Measurements from ENCODE around the gene RERE.
"Not testable (repeated sequence)": the region's sequence is repeated elsewhere in the genome, so short reads cannot be mapped to it uniquely, and the experiment has no call there.

RERE gene

GRCh38 chr1:8813016-8813763, 4.2 kb downstream of the RERE start:
- DNase-seq (ENCODE audit: low read depth) = no peak
- no peak overlapping the region for H3K4me3 ChIP-seq (ENCODE audit: low read depth, low read length)

- no peak overlapping the region for H3K4me3 ChIP-seq (ENCODE audit: low read depth, low read length)
- no peak for DNase-seq (ENCODE audit: low read depth)
Measured at GRCh38 chr1:8812081-8812480, 5.4 kb downstream of the RERE start.

GRCh38 chr1:8810987-8811386, 6.5 kb downstream of the RERE start:
- no peak for DNase-seq (ENCODE audit: low read depth)
- no peak overlapping the region for H3K4me3 ChIP-seq (ENCODE audit: low read depth, low read length)

- DNase-seq (ENCODE audit: low read depth) = no peak
- H3K4me3 ChIP-seq (ENCODE audit: low read depth, low read length) = no peak overlapping the region
Measured at GRCh38 chr1:8809342-8809736, 8.1 kb downstream of the RERE start.

GRCh38 chr1:8807004-8807403, 10.4 kb downstream of the RERE start:
- no peak overlapping the region for H3K4me3 ChIP-seq (ENCODE audit: low read depth, low read length)
- no peak for DNase-seq (ENCODE audit: low read depth)

- H3K4me3 ChIP-seq (ENCODE audit: low read depth, low read length) = no peak overlapping the region
- DNase-seq (ENCODE audit: low read depth) = no peak
Measured at GRCh38 chr1:8800416-8800815, 17.0 kb downstream of the RERE start.

GRCh38 chr1:8797216-8797615, 20.2 kb downstream of the RERE start:
- H3K4me3 ChIP-seq (ENCODE audit: low read depth, low read length) = no peak overlapping the region
- no peak for DNase-seq (ENCODE audit: low read depth)

- DNase-seq (ENCODE audit: low read depth) = no peak
- H3K4me3 ChIP-seq (ENCODE audit: low read depth, low read length) = no peak overlapping the region
Measured at GRCh38 chr1:8796812-8797211, 20.6 kb downstream of the RERE start.

- no peak for DNase-seq (ENCODE audit: low read depth)
- H3K4me3 ChIP-seq (ENCODE audit: low read depth, low read length) = no peak overlapping the region
Measured at GRCh38 chr1:8794605-8795004, 22.8 kb downstream of the RERE start.

GRCh38 chr1:8791819-8792218, 25.6 kb downstream of the RERE start:
- no peak for DNase-seq (ENCODE audit: low read depth)
- no peak overlapping the region for H3K4me3 ChIP-seq (ENCODE audit: low read depth, low read length)

- DNase-seq (ENCODE audit: low read depth) = no peak
- no peak overlapping the region for H3K4me3 ChIP-seq (ENCODE audit: low read depth, low read length)
Measured at GRCh38 chr1:8790987-8791386, 26.5 kb downstream of the RERE start.

- no peak for DNase-seq (ENCODE audit: low read depth)
- H3K4me3 ChIP-seq (ENCODE audit: low read depth, low read length) = no peak overlapping the region
Measured at GRCh38 chr1:8790478-8790877, 27.0 kb downstream of the RERE start.

- no peak for DNase-seq (ENCODE audit: low read depth)
- no peak overlapping the region for H3K4me3 ChIP-seq (ENCODE audit: low read depth, low read length)
Measured at GRCh38 chr1:8789314-8790214, 27.9 kb downstream of the RERE start.

GRCh38 chr1:8787218-8787617, 30.2 kb downstream of the RERE start:
- no peak overlapping the region for H3K4me3 ChIP-seq (ENCODE audit: low read depth, low read length)
- DNase-seq (ENCODE audit: low read depth) = no peak

GRCh38 chr1:8786204-8786603, 31.2 kb downstream of the RERE start:
- DNase-seq (ENCODE audit: low read depth) = not testable (repeated sequence)

GRCh38 chr1:8782955-8783354, 34.5 kb downstream of the RERE start:
- H3K4me3 ChIP-seq (ENCODE audit: low read depth, low read length) = no peak overlapping the region

More at GRCh38 chr1:8786204-8786603, 31.2 kb downstream of the RERE start:
- H3K4me3 ChIP-seq (ENCODE audit: low read depth, low read length) = not testable (repeated sequence)

GRCh38 chr1:8782001-8782620, 35.3 kb downstream of the RERE start:
- no peak overlapping the region for H3K4me3 ChIP-seq (ENCODE audit: low read depth, low read length)
- no peak for DNase-seq (ENCODE audit: low read depth)

More at GRCh38 chr1:8782955-8783354, 34.5 kb downstream of the RERE start:
- DNase-seq (ENCODE audit: low read depth) = no peak

GRCh38 chr1:8780405-8780804, 37.0 kb downstream of the RERE start:
- DNase-seq (ENCODE audit: low read depth) = no peak
- H3K4me3 ChIP-seq (ENCODE audit: low read depth, low read length) = no peak overlapping the region

- H3K4me3 ChIP-seq (ENCODE audit: low read depth, low read length) = no peak overlapping the region
- no peak for DNase-seq (ENCODE audit: low read depth)
Measured at GRCh38 chr1:8777867-8778266, 39.6 kb downstream of the RERE start.

- DNase-seq (ENCODE audit: low read depth) = no peak
- H3K4me3 ChIP-seq (ENCODE audit: low read depth, low read length) = no peak overlapping the region
Measured at GRCh38 chr1:8776104-8776503, 41.3 kb downstream of the RERE start.
